ENCODE data around the gene TRPM7.
"Not testable (repeated sequence)": the region's sequence is repeated elsewhere in the genome, so short reads cannot be mapped to it uniquely, and the experiment has no call there.

TRPM7 gene

GRCh38 chr15:50669611-50670010 is 17.0 kb downstream of the TRPM7 start:
- DNase-seq: no peak

- no peak for DNase-seq
These were observed 20.7 kb downstream of the TRPM7 start for GRCh38 chr15:50665938-50666337.

- DNase-seq: no peak
These were observed 31.0 kb downstream of the TRPM7 start for GRCh38 chr15:50655555-50655954.

- no peak for DNase-seq
These were observed 33.3 kb downstream of the TRPM7 start for GRCh38 chr15:50653156-50653743.

- DNase-seq: no peak
These were observed 33.9 kb downstream of the TRPM7 start for GRCh38 chr15:50652671-50653070.

- no peak for DNase-seq
These were observed 45.3 kb downstream of the TRPM7 start for GRCh38 chr15:50641318-50641717.

GRCh38 chr15:50636146-50636545 is 50.5 kb downstream of the TRPM7 start:
- no peak for DNase-seq

- no peak for DNase-seq
These were observed 52.9 kb downstream of the TRPM7 start for GRCh38 chr15:50633653-50634052.

GRCh38 chr15:50628421-50628820 is 58.2 kb downstream of the TRPM7 start:
- DNase-seq: no peak

GRCh38 chr15:50627351-50628055 is 59.1 kb downstream of the TRPM7 start:
- no peak for DNase-seq

- DNase-seq: no peak
These were observed 61.9 kb downstream of the TRPM7 start for GRCh38 chr15:50624616-50625168.

- DNase-seq: not testable (repeated sequence)
These were observed 64.1 kb downstream of the TRPM7 start for GRCh38 chr15:50622361-50622943.

- DNase-seq: not testable (repeated sequence)
These were observed 69.6 kb downstream of the TRPM7 start for GRCh38 chr15:50616960-50617359.

GRCh38 chr15:50616554-50616953 is 70.0 kb downstream of the TRPM7 start:
- DNase-seq: not testable (repeated sequence)

GRCh38 chr15:50613600-50613999 is 73.0 kb downstream of the TRPM7 start:
- DNase-seq: no peak

- DNase-seq: no peak
These were observed 79.5 kb downstream of the TRPM7 start for GRCh38 chr15:50607129-50607528.

- no peak for DNase-seq
These were observed 81.1 kb downstream of the TRPM7 start for GRCh38 chr15:50605462-50605861.

- DNase-seq: not testable (repeated sequence)
These were observed 84.6 kb downstream of the TRPM7 start for GRCh38 chr15:50602028-50602427.

GRCh38 chr15:50594311-50594710 is 92.3 kb downstream of the TRPM7 start:
- no peak for DNase-seq

GRCh38 chr15:50593761-50594160 is 92.8 kb downstream of the TRPM7 start:
- no peak for DNase-seq

GRCh38 chr15:50590288-50590687 is 96.3 kb downstream of the TRPM7 start:
- DNase-seq: no peak

- DNase-seq: no peak
These were observed 109.1 kb downstream of the TRPM7 start for GRCh38 chr15:50577492-50577891.

GRCh38 chr15:50576166-50576565 is 110.4 kb downstream of the TRPM7 start:
- no peak for DNase-seq

GRCh38 chr15:50573842-50574241 is 112.8 kb downstream of the TRPM7 start:
- not testable (repeated sequence) for DNase-seq

Measured in NCI-H1048 (cell line).